Measurements from ENCODE around the gene CPXM1. TPM values are rescaled to one million over a fixed set of nuclear protein-coding genes. Genes with fewer than 3 reads are reported as not detected.
A peak's percentile ranks its signal among the peaks of the same experiment; 100 is the strongest.

CPXM1 gene
- total and polyA plus RNA-seq, 9 of the 15 experiments (the other 6 are each of a cell fraction or from before 2014, with no cell fraction given): 0.04 to 1.1 (median 0.37) TPM; not detected in 2

- TF ChIP-seq, protein P1, sequence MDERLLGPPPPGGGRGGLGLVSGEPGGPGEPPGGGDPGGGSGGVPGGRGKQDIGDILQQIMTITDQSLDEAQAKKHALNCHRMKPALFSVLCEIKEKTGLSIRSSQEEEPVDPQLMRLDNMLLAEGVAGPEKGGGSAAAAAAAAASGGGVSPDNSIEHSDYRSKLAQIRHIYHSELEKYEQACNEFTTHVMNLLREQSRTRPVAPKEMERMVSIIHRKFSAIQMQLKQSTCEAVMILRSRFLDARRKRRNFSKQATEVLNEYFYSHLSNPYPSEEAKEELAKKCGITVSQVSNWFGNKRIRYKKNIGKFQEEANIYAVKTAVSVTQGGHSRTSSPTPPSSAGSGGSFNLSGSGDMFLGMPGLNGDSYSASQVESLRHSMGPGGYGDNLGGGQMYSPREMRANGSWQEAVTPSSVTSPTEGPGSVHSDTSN (CRISPR knock-in tag; IDR thresholded peaks at IDR 0.05; ENCODE audit: low read depth): no peak
- TF ChIP-seq, protein P1 (tag; conservative IDR thresholded peaks at IDR 0.05; ENCODE audit: low read depth): no peak
- peak in 1 of 2 experiments; percentile 44; a peak in 1 of 3 replicates for TF ChIP-seq CBX3 (IDR thresholded peaks at IDR 0.05; ENCODE audit: borderline replicate concordance in 1 of 2, low read length in 2 of 2)
- no peak for TF ChIP-seq NR4A1 (CRISPR knock-in tag; IDR thresholded peaks at IDR 0.05)
- TF ChIP-seq NR4A1 (tag; IDR thresholded peaks at IDR 0.05): no peak
- TF ChIP-seq SNRNP70 (optimal IDR thresholded peaks at IDR 0.05; ENCODE audit: low read depth, low read length): no peak
- no peak for TF ChIP-seq ZNF699 (CRISPR knock-in tag; IDR thresholded peaks at IDR 0.05; ENCODE audit: insufficient replicate concordance)
- no peak for TF ChIP-seq ZNF695 (CRISPR knock-in tag; IDR thresholded peaks at IDR 0.05)
- no peak for TF ChIP-seq ILK (tag; IDR thresholded peaks at IDR 0.05; ENCODE audit: borderline replicate concordance, low read depth)
- TF ChIP-seq PHTF2 (CRISPR knock-in tag; IDR thresholded peaks at IDR 0.05): no peak
- TF ChIP-seq ZNF134 (CRISPR knock-in tag; conservative IDR thresholded peaks at IDR 0.05): no peak
- TF ChIP-seq MYBL2 (IDR thresholded peaks at IDR 0.05; ENCODE audit: low read depth): no peak
- no peak for TF ChIP-seq MYBL2 (CRISPR knock-in tag; IDR thresholded peaks at IDR 0.05; ENCODE audit: borderline replicate concordance)
- TF ChIP-seq, protein P2, sequence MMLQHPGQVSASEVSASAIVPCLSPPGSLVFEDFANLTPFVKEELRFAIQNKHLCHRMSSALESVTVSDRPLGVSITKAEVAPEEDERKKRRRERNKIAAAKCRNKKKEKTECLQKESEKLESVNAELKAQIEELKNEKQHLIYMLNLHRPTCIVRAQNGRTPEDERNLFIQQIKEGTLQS (IDR thresholded peaks at IDR 0.05): no peak
- TF ChIP-seq, protein P2 (CRISPR knock-in tag; conservative IDR thresholded peaks at IDR 0.05): no peak
- TF ChIP-seq USF2 (CRISPR knock-in tag; IDR thresholded peaks at IDR 0.05): peak; percentile 98
- no peak for TF ChIP-seq ZNF121 (CRISPR knock-in tag; conservative IDR thresholded peaks at IDR 0.05)
- TF ChIP-seq FOXK2 (conservative IDR thresholded peaks at IDR 0.05 in 1 of 2, IDR thresholded peaks at IDR 0.05 in 1 of 2; ENCODE audit: low read depth in 2 of 2): no peak
- TF ChIP-seq TFAP4 (CRISPR knock-in tag; IDR thresholded peaks at IDR 0.05; ENCODE audit: borderline replicate concordance): peak; percentile 84; the same call in 1 of the 2 replicates
- no peak for TF ChIP-seq HIVEP1 (CRISPR knock-in tag; IDR thresholded peaks at IDR 0.05)
- no peak for TF ChIP-seq ZBTB26 (CRISPR knock-in tag; IDR thresholded peaks at IDR 0.05)
Observed at GRCh38 chr20:2840138-2840966, 39.9 kb upstream of the CPXM1 start, which contains the start of the genes PCED1A and VPS16 (continued).

Measured in K562 (cell line).